GM18502 (cell line): ENCODE results near the gene C1QL2.
A peak's percentile ranks its signal among the peaks of the same experiment; 100 is the strongest.

ENCODE experiments used
- ATAC-seq: cut with Tn5 transposase; IDR thresholded peaks from one replicate; pipeline ENCODE4 v1.9.1; 2021; ENCODE audit warnings: mild to moderate bottlenecking; ENCODE audit not compliant: unreplicated experiment, poor library complexity

Gene C1QL2

GRCh38 chr2:119180892-119181291 lies 22.3 kb upstream of the C1QL2 start:
- ATAC-seq: no peak

- ATAC-seq: no peak
Observed at GRCh38 chr2:119179991-119180390, 21.4 kb upstream of the C1QL2 start.

GRCh38 chr2:119179202-119179601 lies 20.7 kb upstream of the C1QL2 start:
- ATAC-seq: no peak

- ATAC-seq: no peak
Observed at GRCh38 chr2:119178776-119179175, 20.2 kb upstream of the C1QL2 start.

GRCh38 chr2:119177838-119178190 lies 19.3 kb upstream of the C1QL2 start:
- ATAC-seq: no peak

GRCh38 chr2:119177171-119177837 lies 18.8 kb upstream of the C1QL2 start:
- ATAC-seq: no peak

- no peak for ATAC-seq
Observed at GRCh38 chr2:119175517-119175916, 17.0 kb upstream of the C1QL2 start.

- no peak for ATAC-seq
Observed at GRCh38 chr2:119174993-119175347, 16.4 kb upstream of the C1QL2 start.

- ATAC-seq: peak; percentile 87
Observed at GRCh38 chr2:119174216-119174992, 15.9 kb upstream of the C1QL2 start.

- ATAC-seq: no peak
Observed at GRCh38 chr2:119173556-119174060, 15.1 kb upstream of the C1QL2 start.

GRCh38 chr2:119170504-119170903 lies 12.0 kb upstream of the C1QL2 start:
- ATAC-seq: no peak

GRCh38 chr2:119169717-119170116 lies 11.2 kb upstream of the C1QL2 start:
- no peak for ATAC-seq

- ATAC-seq: no peak
Observed at GRCh38 chr2:119160361-119160990, 1.9 kb upstream of the C1QL2 start.

- no peak for ATAC-seq
Observed at GRCh38 chr2:119157850-119158511, 570 bp downstream of the C1QL2 start.

- ATAC-seq: no peak
Observed at GRCh38 chr2:119156891-119157773, 1.4 kb downstream of the C1QL2 start.

- no peak for ATAC-seq
Observed at GRCh38 chr2:119156105-119156890, 2.3 kb downstream of the C1QL2 start.

- no peak for ATAC-seq
Observed at GRCh38 chr2:119155633-119156032, 2.9 kb downstream of the C1QL2 start.

- no peak for ATAC-seq
Observed at GRCh38 chr2:119154076-119154475, 4.5 kb downstream of the C1QL2 start.

GRCh38 chr2:119149611-119150010 lies 8.9 kb downstream of the C1QL2 start:
- ATAC-seq: no peak
